Measurements from ENCODE around the gene CENPS.

The CENPS gene

GRCh38 chr1:10480614-10481013 lies 50.4 kb downstream of the CENPS start:
- Mint-ChIP-seq H3K4me3 (no peak overlapping the region), H3K27ac (no peak overlapping the region)

GRCh38 chr1:10484521-10484920 lies 54.3 kb downstream of the CENPS start:
- Mint-ChIP-seq H3K4me3 (no peak overlapping the region), H3K27ac (no peak overlapping the region), H3K4me1 (peaks cover 6% of the 10 kb centered on the region), H3K9me3 (no peaks in the 10 kb centered on the region), H3K27me3 (no peaks in the 10 kb centered on the region), H3K36me3 (ENCODE audit: low read depth) (peaks cover 6% of the 10 kb centered on the region)
- no peak for DNase-seq
- no peak for ATAC-seq

More at GRCh38 chr1:10480614-10481013, 50.4 kb downstream of the CENPS start:
- Mint-ChIP-seq H3K36me3 (ENCODE audit: low read depth) (peaks cover 5% of the 10 kb centered on the region), H3K4me1 (peaks cover 12% of the 10 kb centered on the region), H3K9me3 (no peaks in the 10 kb centered on the region), H3K27me3 (no peaks in the 10 kb centered on the region)
- ATAC-seq (no peak), DNase-seq (no peak)

GRCh38 chr1:10489291-10490055 lies 59.2 kb downstream of the CENPS start:
- peaks cover 6% of the 10 kb centered on the region for H3K36me3 Mint-ChIP-seq (ENCODE audit: low read depth)
- peaks cover 14% of the 10 kb centered on the region for H3K4me1 Mint-ChIP-seq
- DNase-seq (no peak), ATAC-seq (peak; percentile 54)
- H3K9me3 Mint-ChIP-seq: no peaks in the 10 kb centered on the region
- no peak overlapping the region for H3K4me3 Mint-ChIP-seq
- no peaks in the 10 kb centered on the region for H3K27me3 Mint-ChIP-seq
- no peak overlapping the region for H3K27ac Mint-ChIP-seq

GRCh38 chr1:10490286-10490970 lies 60.2 kb downstream of the CENPS start:
- H3K4me1 Mint-ChIP-seq: peaks cover 24% of the 10 kb centered on the region
- ATAC-seq (no peak), DNase-seq (no peak)
- no peak overlapping the region for H3K4me3 Mint-ChIP-seq
- H3K9me3 Mint-ChIP-seq: no peaks in the 10 kb centered on the region
- no peak overlapping the region for H3K27ac Mint-ChIP-seq
- H3K27me3 Mint-ChIP-seq: no peaks in the 10 kb centered on the region
- peaks cover 6% of the 10 kb centered on the region for H3K36me3 Mint-ChIP-seq (ENCODE audit: low read depth)
